Thyroid gland (tissue), 4 donors: ENCODE data around the gene AK2. TPM values are rescaled to one million over a fixed set of nuclear protein-coding genes. Genes with fewer than 3 reads are reported as not detected.
A peak's percentile ranks its signal among the peaks of the same experiment; 100 is the strongest.
"Not testable (repeated sequence)": the region's sequence is repeated elsewhere in the genome, so short reads cannot be mapped to it uniquely, and the experiment has no call there.

ENCODE experiments used
- DNase-seq, 2 donors: peaks; one replicate each; pipeline ENCODE4 v3.0.0-alpha.2; 2019
- H3K27ac ChIP-seq, 3 donors: fragments of 200-600 bp; sonication (generic); 1 replicate in 2 of 3; 2 replicates in 1 of 3; pipeline ENCODE4 v1.5.1; 2016 to 2019; ENCODE audit warnings: mild to moderate bottlenecking in 1 of 3, moderate library complexity in 1 of 3
- H3K27me3 ChIP-seq: fragments of 200-600 bp; sonication (generic); one replicate; pipeline ENCODE4 v1.5.1; 2019
- H3K36me3 ChIP-seq, 2 donors: fragments of 200-600 bp; sonication (generic); one replicate each; pipeline ENCODE4 v1.5.1; 2016 to 2019
- H3K4me1 ChIP-seq, 2 donors: fragments of 200-600 bp; sonication (generic); one replicate each; pipeline ENCODE4 v1.5.1; 2017 to 2019
- H3K4me3 ChIP-seq, 3 donors: fragments of 200-600 bp; sonication (generic); replicated peaks in 1 of 3; 1 replicate in 2 of 3; 2 replicates in 1 of 3; pipeline ENCODE4 v1.5.1; 2016; ENCODE audit warnings: mild to moderate bottlenecking in 1 of 3
- H3K9me3 ChIP-seq: fragments of 200-600 bp; sonication (generic); one replicate; pipeline ENCODE4 v1.5.1; 2017
- CTCF ChIP-seq, 6 experiments: fragments of 200-600 bp in 3 of 6; fragments of 450-650 bp in 3 of 6; sonication (generic) in 3 of 6; IDR thresholded peaks; one replicate each; pipeline ENCODE4 v1.5.1; 2016 to 2019; ENCODE audit warnings: antibody characterized with exemption in 6 of 6, mild to moderate bottlenecking in 2 of 6, inconsistent platforms in 1 of 6, moderate library complexity in 1 of 6
- POLR2A ChIP-seq, 2 donors: fragments of 450-650 bp; IDR thresholded peaks; one replicate each; pipeline ENCODE4 v1.6.1; 2017; ENCODE audit warnings: antibody characterized with exemption in 2 of 2, mild to moderate bottlenecking in 2 of 2, moderate library complexity in 1 of 2
- WGBS, 2 donors: methylation state at CpG; one replicate each; pipeline ENCODE4 v1.1.5; 2017; 5-methylcytosine and 5-hydroxymethylcytosine counted together
- intact Hi-C: fragments of 100-400 bp; cut with DNase I; formaldehyde crosslinking; loops from one replicate; pipeline ENCODE4 v1.15.1; 2023
- total RNA-seq, 4 donors: library from RNA; depleted of rRNA; stranded (reverse); fragments of >200 nt; gene quantifications; one replicate each; pipeline ENCODE4 v1.2.3, GENCODE V29; 2016

AK2 gene
- total RNA-seq, 4 donors from 2014 or later, result 214 to 308 (median 256) TPM

GRCh38 chr1:32981003-32981901 is 55.4 kb downstream of the AK2 start:
- DNase-seq, result no peak
- TF ChIP-seq CTCF (IDR thresholded peaks at IDR 0.05) (no peak), POLR2A (IDR thresholded peaks at IDR 0.05) (peak in 1 of 2 donors; percentile 10)
- Histone ChIP-seq H3K9me3 (no peaks in the 10 kb centered on the region), H3K27ac (peak overlapping the region; percentile 21 to 78 (median 58)), H3K4me3 (no peak overlapping the region), H3K4me1 (peaks cover 0 to 14% of the 10 kb centered on the region in 2 donors), H3K36me3 (no peaks in the 10 kb centered on the region), H3K27me3 (no peaks in the 10 kb centered on the region)
- intact Hi-C loops, result no loop called here
- 63 to 66% methylated on average over 8 of the region's 8 CpGs for WGBS, 2 donors

GRCh38 chr1:32980080-32980479 is 56.6 kb downstream of the AK2 start:
- intact Hi-C loops, result no loop called here
- peaks cover 0 to 14% of the 10 kb centered on the region in 2 donors for H3K4me1 ChIP-seq
- H3K36me3 ChIP-seq, result no peaks in the 10 kb centered on the region
- H3K27ac ChIP-seq, result no peak overlapping the region
- WGBS, 2 donors, result 91 to 100% methylated on average over 5 to 10 of the region's 10 CpGs
- H3K9me3 ChIP-seq, result no peaks in the 10 kb centered on the region
- no peak overlapping the region for H3K4me3 ChIP-seq
- DNase-seq, result no peak
- H3K27me3 ChIP-seq, result no peaks in the 10 kb centered on the region
- TF ChIP-seq CTCF (IDR thresholded peaks at IDR 0.05) (no peak), POLR2A (IDR thresholded peaks at IDR 0.05) (no peak)

GRCh38 chr1:32978854-32979253 is 57.8 kb downstream of the AK2 start:
- 78 to 87% methylated on average over 4 of the region's 4 CpGs for WGBS, 2 donors
- TF ChIP-seq POLR2A (IDR thresholded peaks at IDR 0.05) (no peak), CTCF (IDR thresholded peaks at IDR 0.05) (no peak)
- no peak for DNase-seq

GRCh38 chr1:32977546-32978087 is 59.1 kb downstream of the AK2 start:
- H3K27ac ChIP-seq, result no peak overlapping the region
- intact Hi-C loops, result no loop called here
- H3K27me3 ChIP-seq, result no peaks in the 10 kb centered on the region
- peaks cover 1 to 14% of the 10 kb centered on the region in 2 donors for H3K4me1 ChIP-seq
- no peaks in the 10 kb centered on the region for H3K36me3 ChIP-seq
- H3K4me3 ChIP-seq, result no peak overlapping the region
- WGBS, 2 donors, result 80 to 83% methylated on average over 4 of the region's 4 CpGs
- no peaks in the 10 kb centered on the region for H3K9me3 ChIP-seq
- DNase-seq, result no peak
- no peak for TF ChIP-seq POLR2A (IDR thresholded peaks at IDR 0.05)
- TF ChIP-seq CTCF (IDR thresholded peaks at IDR 0.05), result no peak

More at GRCh38 chr1:32978854-32979253, 57.8 kb downstream of the AK2 start:
- intact Hi-C loops, result no loop called here
- Histone ChIP-seq H3K9me3 (no peaks in the 10 kb centered on the region), H3K4me1 (peaks cover 0 to 14% of the 10 kb centered on the region in 2 donors), H3K36me3 (no peaks in the 10 kb centered on the region), H3K27me3 (no peaks in the 10 kb centered on the region), H3K4me3 (no peak overlapping the region), H3K27ac (no peak overlapping the region)

GRCh38 chr1:32975055-32975454 is 61.6 kb downstream of the AK2 start:
- intact Hi-C loops, H3K4me1 ChIP-seq, DNase-seq, H3K4me3 ChIP-seq, H3K27me3 ChIP-seq, H3K36me3 ChIP-seq, H3K9me3 ChIP-seq: not testable (repeated sequence)
- H3K27ac ChIP-seq, result peak overlapping the region in 1 of 3 donors; percentile 10
- 94 to 98% methylated on average over 13 to 17 of the region's 30 CpGs for WGBS, 2 donors

GRCh38 chr1:32973458-32973857 is 63.2 kb downstream of the AK2 start:
- H3K4me3 ChIP-seq, intact Hi-C loops, H3K4me1 ChIP-seq, H3K9me3 ChIP-seq, DNase-seq, H3K27me3 ChIP-seq, H3K36me3 ChIP-seq: not testable (repeated sequence)
- WGBS, 2 donors, result 8 to 34% methylated on average over 4 to 6 of the region's 6 CpGs
- peak overlapping the region; percentile 71 to 93 (median 90) for H3K27ac ChIP-seq
